ENCODE results near the gene ZDHHC24. TPM values are rescaled to one million over a fixed set of nuclear protein-coding genes. Genes with fewer than 3 reads are reported as not detected.

Gene ZDHHC24
- total RNA-seq, 1 experiment from 2014 or later, result 9.7 TPM

DNA sequence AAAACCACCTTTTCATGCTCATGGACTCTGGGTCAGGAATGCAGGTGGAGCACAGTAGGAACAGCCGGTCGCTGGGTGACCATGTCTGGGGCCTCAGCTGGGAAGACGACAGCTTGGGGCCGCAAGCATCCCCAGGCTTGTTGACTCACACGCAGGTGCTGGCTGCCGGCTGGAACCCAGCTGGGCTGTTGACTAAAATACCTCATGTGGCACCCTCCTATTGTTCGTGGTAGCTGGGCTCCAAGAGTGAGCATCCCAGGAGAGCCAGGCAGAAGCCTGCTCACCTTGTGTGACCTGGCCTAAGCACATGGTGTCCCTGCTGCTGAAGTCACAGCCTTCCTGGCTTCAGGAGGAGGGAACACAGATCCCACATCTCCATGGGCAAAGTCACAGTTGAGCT, 56.2 kb downstream of the ZDHHC24 start:
- no TSS peak for BruUV-seq (replicated peaks)
- CTCF ChIA-PET, result no interaction called here
- Histone ChIP-seq H3K4me1 (ENCODE audit: insufficient read depth, low read length, poor library complexity, severe bottlenecking) (no peaks in the 10 kb centered on the region), H3K9me3 (ENCODE audit: low read depth, low read length, poor library complexity, severe bottlenecking) (no peaks in the 10 kb centered on the region), H3K36me3 (ENCODE audit: insufficient read depth, low read length, poor library complexity, severe bottlenecking) (peaks cover 9% of the 10 kb centered on the region), H3K27ac (ENCODE audit: low read depth, low read length, poor library complexity, severe bottlenecking) (no peak overlapping the region), H3K27me3 (replicated peaks; ENCODE audit: insufficient read depth, low read depth, low read length, poor library complexity) (no peaks in the 10 kb centered on the region), H3K4me3 (ENCODE audit: low read depth, low read length, poor library complexity, severe bottlenecking) (no peak overlapping the region)
- TF ChIP-seq CTCF (conservative IDR thresholded peaks at IDR 0.05; ENCODE audit: low read depth, low read length) (no peak), EZH2 (IDR thresholded peaks at IDR 0.05; ENCODE audit: borderline replicate concordance, low read depth, low read length, poor library complexity, severe bottlenecking) (no peak)
- no peak for DNase-seq (ENCODE audit: low spot score)
- intact Hi-C loops (cut with micrococcal nuclease; ENCODE audit: unreplicated experiment), result no loop called here
- POLR2A ChIA-PET (ENCODE audit: low non-redundant PET), result no interaction called here

DNA sequence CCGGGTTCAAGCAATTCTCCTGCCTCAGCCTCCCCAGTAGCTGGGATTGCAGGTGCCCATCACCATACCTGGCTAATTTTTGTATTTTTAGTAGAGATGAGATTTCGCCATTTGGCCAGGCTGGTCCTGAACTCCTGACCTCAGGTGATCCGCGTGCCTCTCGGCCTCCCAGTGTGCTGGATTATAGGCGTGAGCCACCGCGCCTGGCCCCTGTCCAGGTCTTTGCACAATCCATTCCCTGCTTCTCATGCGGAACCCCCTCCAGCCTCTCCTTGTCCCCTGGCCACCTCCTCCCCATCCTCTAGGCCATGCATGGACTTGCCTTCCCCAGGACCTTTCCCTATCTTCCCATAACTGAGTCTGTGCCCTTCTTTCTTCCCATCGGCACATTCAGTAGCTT, 56.9 kb downstream of the ZDHHC24 start:
- TF ChIP-seq CTCF (conservative IDR thresholded peaks at IDR 0.05; ENCODE audit: low read depth, low read length) (no peak), EZH2 (IDR thresholded peaks at IDR 0.05; ENCODE audit: borderline replicate concordance, low read depth, low read length, poor library complexity, severe bottlenecking) (no peak)
- H3K36me3 ChIP-seq (ENCODE audit: insufficient read depth, low read length, poor library complexity, severe bottlenecking), result peaks cover 9% of the 10 kb centered on the region

GRCh38 chr11:66484806-66485380, 61.0 kb downstream of the ZDHHC24 start:
- H3K4me3 ChIP-seq (ENCODE audit: low read depth, low read length, poor library complexity, severe bottlenecking), result no peak overlapping the region
- peaks cover 3% of the 10 kb centered on the region for H3K36me3 ChIP-seq (ENCODE audit: insufficient read depth, low read length, poor library complexity, severe bottlenecking)
- no peak for DNase-seq (ENCODE audit: low spot score)
- BruUV-seq (replicated peaks), result no TSS peak
- ChIA-PET POLR2A (ENCODE audit: low non-redundant PET) (no interaction called here), CTCF (no interaction called here)
- no peaks in the 10 kb centered on the region for H3K27me3 ChIP-seq (replicated peaks; ENCODE audit: insufficient read depth, low read depth, low read length, poor library complexity)
- H3K4me1 ChIP-seq (ENCODE audit: insufficient read depth, low read length, poor library complexity, severe bottlenecking), result no peaks in the 10 kb centered on the region
- H3K9me3 ChIP-seq (ENCODE audit: low read depth, low read length, poor library complexity, severe bottlenecking), result no peaks in the 10 kb centered on the region
- intact Hi-C loops (cut with micrococcal nuclease; ENCODE audit: unreplicated experiment), result no loop called here
- H3K27ac ChIP-seq (ENCODE audit: low read depth, low read length, poor library complexity, severe bottlenecking), result no peak overlapping the region
- TF ChIP-seq EZH2 (IDR thresholded peaks at IDR 0.05; ENCODE audit: borderline replicate concordance, low read depth, low read length, poor library complexity, severe bottlenecking) (no peak), CTCF (conservative IDR thresholded peaks at IDR 0.05; ENCODE audit: low read depth, low read length) (no peak)

More for the DNA sequence above, 56.9 kb downstream of the ZDHHC24 start:
- no peak overlapping the region for H3K27ac ChIP-seq (ENCODE audit: low read depth, low read length, poor library complexity, severe bottlenecking)
- ChIA-PET POLR2A (ENCODE audit: low non-redundant PET) (no interaction called here), CTCF (no interaction called here)
- intact Hi-C loops (cut with micrococcal nuclease; ENCODE audit: unreplicated experiment), result no loop called here
- no peak overlapping the region for H3K4me3 ChIP-seq (ENCODE audit: low read depth, low read length, poor library complexity, severe bottlenecking)
- no peaks in the 10 kb centered on the region for H3K9me3 ChIP-seq (ENCODE audit: low read depth, low read length, poor library complexity, severe bottlenecking)
- no peak for DNase-seq (ENCODE audit: low spot score)
- H3K4me1 ChIP-seq (ENCODE audit: insufficient read depth, low read length, poor library complexity, severe bottlenecking), result no peaks in the 10 kb centered on the region
- no peaks in the 10 kb centered on the region for H3K27me3 ChIP-seq (replicated peaks; ENCODE audit: insufficient read depth, low read depth, low read length, poor library complexity)
- no TSS peak for BruUV-seq (replicated peaks)
